HepG2 (cell line): ENCODE data around the gene WDR27. TPM values are rescaled to one million over a fixed set of nuclear protein-coding genes. Genes with fewer than 3 reads are reported as not detected.

Experiments used
- ATAC-seq: fragments of 200-7000 bp; cut with Tn5 transposase; 3 replicates; pipeline ENCODE4 v1.9.1; 2020; ENCODE audit warnings: mild to moderate bottlenecking, moderate library complexity
- BruUV-seq: library from RNA; stranded (reverse); fragments of 400-500 nt; replicated peaks from 2 replicates; lab custom pipeline; 2021; lab: Mats Ljungman, UMichigan
- CTCF ChIA-PET: fragments of 300-600 bp; formaldehyde crosslinking; extraction: SDS; loops from one replicate; lab custom pipeline; 2021; ENCODE audit warnings: low total read pairs, inconsistent platforms, low intra/inter-chr PET ratio; lab: Yijun Ruan, JAX
- POLR2A ChIA-PET: fragments of 350-600 bp; sonication (Branson Sonifier 250); formaldehyde crosslinking; loops from one replicate; lab custom pipeline; 2020; ENCODE audit warnings: antibody characterized with exemption, inconsistent platforms; lab: Yijun Ruan, JAX
- DNase-seq: peaks from one replicate; pipeline ENCODE4 v3.0.0-alpha.2; 2015; ENCODE audit warnings: low spot score
- FAIRE-seq: peaks from 3 replicates; lab custom pipeline; 2011; peaks lifted over from hg19 to GRCh38; lab: Jason Lieb, UNC
- H2AFZ ChIP-seq: one replicate; pipeline ENCODE4 v1.6.1; 2011; ENCODE audit warnings: low read length, inconsistent platforms
- H3K27ac ChIP-seq: fragments of 300-600 bp; 3 replicates; pipeline ENCODE4 v1.8.0; 2011; ENCODE audit warnings: mixed run types, mild to moderate bottlenecking, mixed read lengths, low read length, inconsistent platforms; ENCODE audit not compliant: insufficient read depth; ENCODE audit errors: extremely low read length
- H3K27me3 ChIP-seq, 2 experiments: fragments of 200-600 bp in 1 of 2; 2 replicates in 1 of 2; 3 replicates in 1 of 2; pipeline versions ENCODE4 v1.6.0 to v1.8.0; 2011; ENCODE audit warnings: low read length in 2 of 2, mild to moderate bottlenecking in 2 of 2, moderate library complexity in 2 of 2, inconsistent platforms in 1 of 2; ENCODE audit not compliant: insufficient read depth in 2 of 2, control insufficient read depth in 1 of 2
- H3K36me3 ChIP-seq, 2 experiments: fragments of 200-600 bp in 1 of 2; replicated peaks in 1 of 2; 2 replicates in 1 of 2; 3 replicates in 1 of 2; pipeline versions ENCODE4 v1.5.1 to v1.8.0; 2011; ENCODE audit warnings: low read length in 2 of 2, inconsistent platforms in 1 of 2; ENCODE audit not compliant: insufficient read depth in 2 of 2, control insufficient read depth in 1 of 2
- H3K4me1 ChIP-seq: 2 replicates; pipeline ENCODE4 v1.5.1; 2012; ENCODE audit warnings: low read length, inconsistent platforms; ENCODE audit not compliant: insufficient read depth
- H3K4me2 ChIP-seq: 2 replicates; pipeline ENCODE4 v1.6.0; 2011; ENCODE audit warnings: low read depth, low read length, inconsistent platforms
- H3K4me3 ChIP-seq, 3 experiments: fragments of 200-600 bp in 1 of 3; sonication (generic), shearing (Covaris generic) in 1 of 3; replicated peaks in 1 of 3; 2 replicates each; pipeline ENCODE4 v1.5.1; 2011 to 2016; ENCODE audit warnings: low read length in 3 of 3, inconsistent platforms in 2 of 3, low read depth in 2 of 3, mild to moderate bottlenecking in 2 of 3, control low read depth in 1 of 3, mixed read lengths in 1 of 3; ENCODE audit not compliant: insufficient read depth in 1 of 3
- H3K79me2 ChIP-seq: one replicate; pipeline ENCODE4 v1.6.1; 2011; ENCODE audit warnings: low read length, inconsistent platforms; ENCODE audit not compliant: insufficient read depth
- H3K9ac ChIP-seq: 2 replicates; pipeline ENCODE4 v1.6.0; 2011; ENCODE audit warnings: mild to moderate bottlenecking, low read depth, low read length, inconsistent platforms; ENCODE audit not compliant: insufficient read depth
- H3K9me3 ChIP-seq: 2 replicates; pipeline ENCODE4 v1.5.1; 2012; ENCODE audit warnings: mild to moderate bottlenecking, low read length
- H4K20me1 ChIP-seq: 2 replicates; pipeline ENCODE4 v1.6.0; 2011; ENCODE audit warnings: inconsistent platforms, mild to moderate bottlenecking, low read length, moderate library complexity; ENCODE audit not compliant: insufficient read depth
- DMAP1 ChIP-seq: IDR thresholded peaks from 2 replicates; pipeline ENCODE4 v1.6.1; 2016
- E2F5 ChIP-seq: sonication (generic); formaldehyde crosslinking; conservative IDR thresholded peaks from 2 replicates; pipeline ENCODE4 v1.4.0; 2020; ENCODE audit warnings: missing genetic modification reagents
- NFKB2 ChIP-seq: sonication (generic); formaldehyde crosslinking; IDR thresholded peaks from 2 replicates; pipeline ENCODE4 v1.4.0; 2020; ENCODE audit warnings: missing genetic modification reagents, borderline replicate concordance
- PRMT3 ChIP-seq: sonication (generic); formaldehyde crosslinking; IDR thresholded peaks from 2 replicates; pipeline ENCODE4 v1.8.1; 2022; ENCODE audit warnings: low read depth, mild to moderate bottlenecking, moderate library complexity, missing genetic modification reagents, borderline replicate concordance
- STAG1 ChIP-seq: sonication (generic); formaldehyde crosslinking; IDR thresholded peaks from 2 replicates; pipeline ENCODE4 v1.4.0; 2020; ENCODE audit warnings: missing genetic modification reagents
- ZFP90 ChIP-seq: sonication (generic); formaldehyde crosslinking; IDR thresholded peaks from 2 replicates; pipeline ENCODE4 v1.8.0; 2022; ENCODE audit warnings: missing genetic modification reagents, mild to moderate bottlenecking, inconsistent platforms, borderline replicate concordance
- ZNF225 ChIP-seq: sonication (generic); formaldehyde crosslinking; IDR thresholded peaks from 2 replicates; pipeline ENCODE4 v1.4.0; 2020; ENCODE audit warnings: mild to moderate bottlenecking, missing genetic modification reagents
- ZNF737 ChIP-seq: sonication (generic); formaldehyde crosslinking; IDR thresholded peaks from 2 replicates; pipeline ENCODE4 v1.5.0; 2020; ENCODE audit warnings: missing genetic modification reagents, mild to moderate bottlenecking, borderline replicate concordance
- WGBS: methylation state at CpG from one replicate; pipeline ENCODE4 v1.1.6; 2017; ENCODE audit warnings: low lambda C conversion rate; 5-methylcytosine and 5-hydroxymethylcytosine counted together
- in situ Hi-C: cut with HindIII; loops from 2 replicates; pipeline ENCODE4 v1.10.0; 2017; ENCODE audit warnings: low pct_unique_long_range_greater_than_20kb; ENCODE audit not compliant: extremely low pct_ligation_motif_present
- intact Hi-C: fragments of 100-400 bp; cut with micrococcal nuclease; formaldehyde crosslinking; loops from one replicate; pipeline ENCODE4 v1.10.0; 2022; ENCODE audit not compliant: unreplicated experiment
- polyA plus RNA-seq, 8 experiments: library from polyadenylated mRNA; depleted of rRNA in 3 of 8; stranded (reverse) in 7 of 8; unstranded in 1 of 8; fragments of >200 nt; fragmentation: Illumina TruSeq in 4 of 8; extraction: Trizol in 4 of 8; gene quantifications; 2 replicates each; pipeline versions ENCODE4 v1.2.1 to v1.2.3, GENCODE V29; 2011 to 2016; ENCODE audit warnings: low read depth in 4 of 8, missing spikeins in 1 of 8, mixed read lengths in 1 of 8; ENCODE audit not compliant: insufficient read depth in 1 of 8
- total RNA-seq, 5 experiments: library from RNA; depleted of rRNA; stranded (reverse); fragments of >200 nt; fragmentation: Illumina TruSeq; extraction: Trizol; gene quantifications; 2 replicates each; pipeline ENCODE4 v1.2.3, GENCODE V29; 2016; ENCODE audit warnings: low read depth in 1 of 5
- TF ChIP-seq, protein P1 (sequence below): sonication (generic); formaldehyde crosslinking; IDR thresholded peaks from 2 replicates; pipeline ENCODE4 v1.4.0; 2020; ENCODE audit warnings: mild to moderate bottlenecking, missing genetic modification reagents, borderline replicate concordance

WDR27 gene
- total and polyA plus RNA-seq, 2 of the 13 experiments (the other 11 are each of a cell fraction or from before 2014, with no cell fraction given): 34.1 to 80.3 TPM

DNA sequence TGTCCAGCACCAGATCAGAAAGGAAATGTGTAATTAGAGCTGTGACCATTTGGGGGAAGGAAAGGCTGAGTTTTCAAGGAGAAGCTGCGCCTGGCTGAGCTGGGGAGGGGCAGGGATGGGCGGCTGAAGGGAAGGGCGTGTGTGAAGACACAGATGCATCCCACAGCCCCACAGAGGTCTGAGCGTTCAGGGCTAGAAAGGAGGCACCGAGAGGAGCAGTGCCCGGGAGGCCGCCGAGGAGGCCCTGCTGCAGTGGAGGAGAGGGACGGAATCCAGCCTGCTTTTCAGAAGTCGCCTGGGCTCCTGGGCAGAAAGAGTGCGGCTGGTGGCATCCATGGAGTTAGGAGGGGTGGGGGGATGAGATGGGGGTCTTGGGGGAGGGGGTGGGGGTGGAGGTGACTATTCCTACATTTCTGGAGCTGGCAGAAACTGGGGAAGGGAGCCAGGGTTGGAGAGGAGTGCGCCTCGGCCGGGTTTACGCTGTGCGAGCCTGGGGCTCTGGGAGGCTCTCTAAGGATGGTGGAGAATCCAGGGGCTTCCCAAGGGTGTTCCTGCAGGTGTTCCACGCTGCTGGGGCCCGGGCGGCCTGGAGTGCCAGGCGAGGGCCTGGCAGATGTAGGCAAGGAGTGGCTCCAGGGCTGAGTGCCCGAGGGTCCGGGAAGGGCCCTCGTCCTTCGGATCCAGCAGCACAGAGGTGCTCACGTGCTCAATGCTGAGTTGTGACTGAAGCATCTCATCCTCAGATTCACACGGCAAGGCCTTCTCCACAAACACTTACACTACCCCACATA is 41.8 kb downstream of the WDR27 start:
- Histone ChIP-seq H3K27ac (no peak overlapping the region), H3K79me2 (no peaks in the 10 kb centered on the region), H3K27me3 (no peaks in the 10 kb centered on the region), H4K20me1 (no peaks in the 10 kb centered on the region), H3K4me1 (no peaks in the 10 kb centered on the region), H3K4me3 (no peak overlapping the region), H3K36me3 (peaks cover 29 to 64% of the 10 kb centered on the region in 2 experiments; a peak in 4 of 5 replicates), H3K9me3 (no peaks in the 10 kb centered on the region), H3K9ac (no peak overlapping the region), H2AFZ (no peak overlapping the region), H3K4me2 (no peak overlapping the region)
- DNase-seq (no peak), ATAC-seq (no peak; the same call in 2 of the 3 replicates), FAIRE-seq (no peak)
- no peak for TF ChIP-seq STAG1 (CRISPR knock-in tag)
- TF ChIP-seq NFKB2 (CRISPR knock-in tag): no peak
- TF ChIP-seq DMAP1 (CRISPR knock-in tag): no peak
- no peak for TF ChIP-seq PRMT3 (CRISPR knock-in tag)
- TF ChIP-seq, protein P1, sequence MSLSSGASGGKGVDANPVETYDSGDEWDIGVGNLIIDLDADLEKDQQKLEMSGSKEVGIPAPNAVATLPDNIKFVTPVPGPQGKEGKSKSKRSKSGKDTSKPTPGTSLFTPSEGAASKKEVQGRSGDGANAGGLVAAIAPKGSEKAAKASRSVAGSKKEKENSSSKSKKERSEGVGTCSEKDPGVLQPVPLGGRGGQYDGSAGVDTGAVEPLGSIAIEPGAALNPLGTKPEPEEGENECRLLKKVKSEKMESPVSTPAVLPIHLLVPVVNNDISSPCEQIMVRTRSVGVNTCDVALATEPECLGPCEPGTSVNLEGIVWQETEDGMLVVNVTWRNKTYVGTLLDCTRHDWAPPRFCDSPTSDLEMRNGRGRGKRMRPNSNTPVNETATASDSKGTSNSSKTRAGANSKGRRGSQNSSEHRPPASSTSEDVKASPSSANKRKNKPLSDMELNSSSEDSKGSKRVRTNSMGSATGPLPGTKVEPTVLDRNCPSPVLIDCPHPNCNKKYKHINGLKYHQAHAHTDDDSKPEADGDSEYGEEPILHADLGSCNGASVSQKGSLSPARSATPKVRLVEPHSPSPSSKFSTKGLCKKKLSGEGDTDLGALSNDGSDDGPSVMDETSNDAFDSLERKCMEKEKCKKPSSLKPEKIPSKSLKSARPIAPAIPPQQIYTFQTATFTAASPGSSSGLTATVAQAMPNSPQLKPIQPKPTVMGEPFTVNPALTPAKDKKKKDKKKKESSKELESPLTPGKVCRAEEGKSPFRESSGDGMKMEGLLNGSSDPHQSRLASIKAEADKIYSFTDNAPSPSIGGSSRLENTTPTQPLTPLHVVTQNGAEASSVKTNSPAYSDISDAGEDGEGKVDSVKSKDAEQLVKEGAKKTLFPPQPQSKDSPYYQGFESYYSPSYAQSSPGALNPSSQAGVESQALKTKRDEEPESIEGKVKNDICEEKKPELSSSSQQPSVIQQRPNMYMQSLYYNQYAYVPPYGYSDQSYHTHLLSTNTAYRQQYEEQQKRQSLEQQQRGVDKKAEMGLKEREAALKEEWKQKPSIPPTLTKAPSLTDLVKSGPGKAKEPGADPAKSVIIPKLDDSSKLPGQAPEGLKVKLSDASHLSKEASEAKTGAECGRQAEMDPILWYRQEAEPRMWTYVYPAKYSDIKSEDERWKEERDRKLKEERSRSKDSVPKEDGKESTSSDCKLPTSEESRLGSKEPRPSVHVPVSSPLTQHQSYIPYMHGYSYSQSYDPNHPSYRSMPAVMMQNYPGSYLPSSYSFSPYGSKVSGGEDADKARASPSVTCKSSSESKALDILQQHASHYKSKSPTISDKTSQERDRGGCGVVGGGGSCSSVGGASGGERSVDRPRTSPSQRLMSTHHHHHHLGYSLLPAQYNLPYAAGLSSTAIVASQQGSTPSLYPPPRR: no peak
- no peak for TF ChIP-seq ZNF225 (CRISPR knock-in tag)
- TF ChIP-seq ZNF737 (CRISPR knock-in tag): no peak
- TF ChIP-seq E2F5 (CRISPR knock-in tag): no peak
- no peak for TF ChIP-seq ZFP90 (CRISPR knock-in tag)
- CTCF ChIA-PET: no interaction called here
- intact Hi-C loops: no loop called here
- in situ Hi-C loops: no loop called here
- WGBS: 97% methylated on average over 22 of the region's 26 CpGs
- no TSS peak for BruUV-seq
- POLR2A ChIA-PET: no interaction called here
